Renal cortical epithelial cell (primary cell): ENCODE measurements around the gene TRPV6. TPM values are rescaled to one million over a fixed set of nuclear protein-coding genes. Genes with fewer than 3 reads are reported as not detected.

Experiments
- DNase-seq: peaks from one replicate; pipeline ENCODE4 v3.0.0-alpha.2; 2011; ENCODE audit warnings: low read depth
- total RNA-seq: library from RNA; depleted of rRNA; stranded (reverse); fragments of >200 nt; gene quantifications from 2 replicates; pipeline ENCODE4 v1.2.3, GENCODE V29; 2014

Gene TRPV6
- total RNA-seq, 1 donor from 2014 or later, result 0.05 TPM

DNA sequence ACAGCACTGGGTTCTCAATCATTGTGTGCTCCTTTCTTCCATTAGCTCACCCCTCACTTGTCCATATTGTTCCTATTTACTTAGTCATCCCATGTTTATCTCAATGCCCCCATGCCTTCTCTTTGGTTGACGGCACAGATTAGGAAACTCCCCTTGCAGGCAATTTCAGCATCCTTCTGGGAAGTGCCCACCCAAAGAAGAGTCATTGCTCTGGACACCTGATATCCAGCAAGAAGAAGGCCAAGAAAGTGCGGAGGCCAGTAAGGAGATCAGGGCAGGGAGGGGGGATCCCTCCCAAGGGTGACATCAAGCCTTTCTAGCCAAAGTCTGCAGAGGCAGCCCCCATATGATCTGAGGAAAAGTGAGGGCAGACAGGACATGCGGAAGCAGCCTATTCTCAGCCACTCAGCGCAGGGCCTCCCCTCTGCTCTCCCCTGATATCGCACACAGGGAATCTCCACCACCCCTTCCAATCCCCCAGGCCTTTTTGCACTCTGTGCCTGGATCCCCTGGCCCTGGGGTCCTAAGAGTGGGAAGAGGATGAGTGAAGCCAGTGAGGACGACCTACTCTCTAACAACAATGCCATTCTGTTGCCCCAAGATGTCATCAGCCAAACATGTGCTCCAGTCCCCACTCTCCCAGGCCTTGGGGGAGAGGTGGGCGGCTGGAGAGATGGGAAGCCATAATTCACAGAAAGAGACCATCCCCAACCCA lies 1.8 kb downstream of the TRPV6 start:
- DNase-seq, result no peak

DNA sequence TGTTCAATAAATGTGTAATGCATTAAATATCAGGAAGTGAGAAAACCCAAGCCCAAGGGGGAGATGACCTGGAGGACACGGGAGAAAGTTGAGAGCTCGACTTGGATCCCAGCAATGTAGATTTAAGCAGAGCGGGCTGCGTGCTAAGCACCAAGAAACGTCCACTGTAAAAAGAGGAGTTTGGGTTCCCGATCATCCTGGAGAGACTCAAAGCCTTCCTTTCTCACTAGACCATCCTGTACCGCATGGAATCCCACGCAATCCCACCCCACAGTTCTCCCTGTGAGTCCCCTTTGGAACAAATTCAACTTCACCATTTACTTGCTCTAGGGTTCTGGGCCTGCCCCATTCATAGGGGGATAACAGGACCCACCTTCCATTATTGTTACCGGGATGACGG lies 2.4 kb downstream of the TRPV6 start:
- no peak for DNase-seq

DNA sequence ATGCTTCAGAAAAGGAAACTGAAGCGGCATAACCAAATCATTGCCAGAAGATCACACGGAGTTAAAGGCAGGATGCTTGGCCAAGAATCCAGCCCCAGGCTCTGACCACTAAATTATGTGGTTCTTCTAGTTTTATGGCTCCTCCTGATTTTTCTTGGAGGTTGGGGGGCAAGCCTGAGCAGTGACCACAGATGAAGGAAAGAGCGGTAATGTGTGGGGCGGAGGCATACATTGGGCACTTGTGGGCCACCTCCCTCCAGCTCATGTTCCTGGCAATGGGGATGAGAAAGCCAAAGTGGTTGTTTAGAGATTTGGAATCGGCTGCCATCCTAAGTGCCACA lies 3.2 kb downstream of the TRPV6 start:
- DNase-seq, result no peak

DNA sequence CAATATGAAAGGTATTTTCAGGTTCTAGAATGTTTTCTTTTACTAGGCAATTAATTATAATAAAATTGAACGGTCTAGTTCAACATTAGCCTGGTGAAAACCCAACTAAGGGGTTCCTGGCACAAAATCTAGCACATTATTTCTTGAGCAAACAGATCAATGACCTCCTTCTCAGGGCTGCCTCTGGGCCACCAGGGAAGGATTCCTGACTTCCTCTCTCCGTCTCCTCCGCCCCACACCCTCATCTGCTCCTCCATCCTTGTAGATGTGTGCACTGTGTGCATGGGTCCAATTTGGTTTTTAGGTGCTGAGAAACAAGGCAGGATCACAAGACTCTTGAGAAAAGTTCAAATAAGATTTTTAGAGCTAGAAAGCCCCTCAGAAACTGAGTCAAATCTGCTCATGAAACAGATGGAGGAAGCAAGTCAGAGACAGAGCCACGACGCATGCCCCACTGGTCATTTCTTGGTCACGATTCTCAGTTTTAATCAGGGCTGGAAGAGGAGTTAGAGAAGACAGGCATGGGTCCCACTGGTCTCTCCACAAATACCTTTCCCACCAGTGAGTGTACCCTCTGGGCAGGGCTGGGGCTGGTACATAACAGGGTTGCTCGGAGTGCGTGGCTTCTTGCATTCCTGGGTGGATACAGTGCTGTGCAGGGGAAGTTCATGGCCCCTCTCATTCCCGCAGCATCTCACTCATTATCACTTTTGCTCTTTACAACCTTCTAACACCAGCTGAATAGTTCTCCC lies 3.8 kb downstream of the TRPV6 start:
- DNase-seq, result no peak

DNA sequence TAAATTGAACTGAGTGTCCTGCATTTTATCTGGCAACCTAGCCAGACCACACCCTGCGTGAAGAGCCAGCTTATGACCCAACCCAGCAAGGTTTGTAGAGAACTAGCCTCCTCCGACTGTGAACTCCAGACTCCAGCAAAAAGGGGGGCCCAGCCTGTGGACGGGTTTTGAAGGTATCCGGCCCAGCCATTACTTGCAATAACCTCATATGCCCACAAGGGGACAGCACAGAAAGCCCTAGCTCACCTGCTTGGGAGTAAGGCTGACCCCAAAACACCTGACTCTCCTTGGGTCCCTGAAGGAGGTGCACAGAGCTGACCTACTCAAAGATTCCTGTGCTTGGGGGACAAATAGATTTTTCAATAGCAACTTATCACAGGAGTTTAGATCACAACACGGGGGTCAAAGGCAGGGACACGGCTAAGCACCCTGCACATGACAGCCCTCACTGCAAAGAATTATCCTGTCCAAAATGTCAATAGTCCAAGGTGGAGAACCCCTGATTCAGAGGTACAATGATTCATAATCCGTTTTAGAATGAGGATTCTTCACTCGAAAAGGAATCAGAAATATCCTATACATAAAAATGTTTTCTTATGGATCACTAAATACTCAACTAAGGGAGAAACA lies 4.6 kb downstream of the TRPV6 start:
- peak; percentile 9 for DNase-seq

DNA sequence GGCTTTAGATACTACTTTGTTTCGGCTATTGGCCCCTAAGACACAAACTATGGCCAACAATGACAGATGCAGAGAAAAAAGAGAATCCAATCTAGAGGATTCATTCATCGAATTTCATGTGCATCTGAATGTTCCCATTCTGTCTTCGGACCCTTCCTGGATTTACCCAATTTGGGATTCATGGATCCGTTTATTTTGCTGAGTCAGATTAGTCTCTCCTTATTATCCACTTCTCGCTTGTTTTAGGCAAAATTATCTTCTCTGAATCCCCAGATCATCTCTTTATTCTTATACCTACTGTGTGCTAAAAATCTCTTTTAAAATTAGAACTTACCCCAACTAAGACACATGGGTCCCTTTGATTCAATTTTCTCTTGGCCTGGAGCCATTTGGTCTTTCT lies 6.5 kb downstream of the TRPV6 start:
- no peak for DNase-seq

DNA sequence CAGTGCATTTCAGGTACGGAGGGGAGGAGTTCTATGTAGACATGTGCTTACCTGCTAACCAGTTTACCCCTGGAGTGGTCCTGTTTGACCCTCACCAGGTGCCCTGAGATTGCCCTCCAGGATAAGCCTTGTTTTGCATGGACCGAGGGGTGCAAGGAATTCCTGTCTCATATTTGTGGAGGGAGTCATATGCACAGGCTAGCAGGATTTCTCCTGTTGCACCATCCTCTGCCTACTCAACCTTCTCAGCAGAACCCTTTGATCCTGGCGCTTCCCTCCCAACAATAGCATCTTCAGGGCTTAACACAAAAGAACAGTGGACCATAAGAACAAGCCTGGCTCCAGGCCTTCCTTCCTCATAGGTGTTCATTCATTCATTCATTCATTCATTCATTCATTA lies 7.2 kb downstream of the TRPV6 start:
- DNase-seq, result peak; percentile 6

DNA sequence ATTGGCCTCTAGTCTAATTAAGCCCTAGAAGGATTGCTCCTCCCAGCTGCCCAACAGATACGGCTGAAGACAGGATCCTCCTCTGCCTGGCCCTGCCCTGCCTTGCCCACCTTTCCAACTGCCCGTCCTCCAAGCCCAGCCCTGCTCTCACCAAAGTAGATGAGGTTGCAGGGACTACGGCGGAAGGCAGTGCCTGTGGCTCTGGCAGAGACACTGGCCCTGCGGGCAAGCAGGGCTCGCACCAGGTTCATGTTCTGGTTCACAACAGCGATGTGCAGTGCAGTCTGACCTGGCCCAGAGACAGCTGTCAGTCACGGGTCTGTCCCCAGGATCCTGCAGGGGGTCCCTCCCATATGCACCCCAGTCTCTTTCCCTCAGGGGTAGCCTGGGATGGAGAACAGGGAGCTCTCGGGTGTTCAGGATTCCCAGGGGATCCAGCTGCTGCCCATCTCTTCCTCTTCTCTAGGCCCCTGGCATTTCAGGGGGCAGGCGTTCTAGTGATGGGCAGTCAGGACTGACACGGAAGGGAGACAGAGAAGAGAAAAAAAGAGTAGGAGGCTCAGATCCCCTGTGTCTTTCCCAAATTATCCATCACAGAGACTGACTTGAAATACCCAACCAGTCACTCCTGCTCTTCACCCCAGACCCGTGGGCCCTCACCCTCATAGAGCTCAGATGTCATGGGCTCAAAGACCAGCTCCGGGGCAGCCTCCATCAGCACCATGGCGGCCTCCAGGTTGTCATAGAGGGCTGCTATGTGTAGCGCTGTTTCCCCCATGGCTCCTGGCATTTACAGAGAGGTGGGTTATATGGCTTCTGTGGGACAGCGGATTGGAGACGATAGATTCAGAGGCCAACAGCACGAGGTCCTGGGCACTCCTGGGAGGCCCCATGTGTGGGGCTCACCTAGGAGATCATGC lies 8.3 kb downstream of the TRPV6 start:
- DNase-seq, result no peak

DNA sequence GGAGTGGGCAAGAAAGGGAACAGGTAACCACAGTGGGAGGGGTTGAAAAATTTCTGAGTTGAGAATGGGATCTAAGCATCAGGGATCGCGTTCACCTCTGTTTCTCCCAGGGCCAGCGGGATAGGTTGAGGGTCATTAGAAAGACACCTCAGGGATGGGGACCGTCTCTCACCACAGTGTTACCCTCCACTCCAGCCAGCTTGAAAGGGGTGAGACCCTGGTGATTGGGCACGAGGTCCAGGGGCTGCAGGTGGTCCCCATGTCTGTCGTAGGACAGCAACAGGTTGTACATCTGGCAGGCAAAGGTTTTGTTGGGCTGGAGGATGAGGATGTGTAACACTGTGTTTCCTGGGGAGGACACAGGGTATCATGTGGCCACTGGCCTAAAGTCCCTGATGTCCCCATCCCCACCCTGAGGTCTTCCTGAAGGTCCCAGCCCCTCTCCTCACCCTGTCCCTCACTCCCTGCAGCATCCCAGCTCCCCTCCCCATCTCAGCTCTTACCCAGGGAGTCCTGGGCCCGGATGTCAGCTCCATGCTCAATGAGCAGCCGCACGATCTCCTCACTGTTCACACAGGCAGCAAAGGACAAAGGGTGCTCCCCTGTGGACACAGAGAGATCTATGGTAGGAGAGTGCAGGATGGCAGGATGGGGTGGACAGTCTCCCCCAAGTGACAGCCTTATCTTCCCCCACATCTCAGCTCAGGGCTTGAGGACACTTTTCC lies 9.1 kb downstream of the TRPV6 start:
- no peak for DNase-seq

DNA sequence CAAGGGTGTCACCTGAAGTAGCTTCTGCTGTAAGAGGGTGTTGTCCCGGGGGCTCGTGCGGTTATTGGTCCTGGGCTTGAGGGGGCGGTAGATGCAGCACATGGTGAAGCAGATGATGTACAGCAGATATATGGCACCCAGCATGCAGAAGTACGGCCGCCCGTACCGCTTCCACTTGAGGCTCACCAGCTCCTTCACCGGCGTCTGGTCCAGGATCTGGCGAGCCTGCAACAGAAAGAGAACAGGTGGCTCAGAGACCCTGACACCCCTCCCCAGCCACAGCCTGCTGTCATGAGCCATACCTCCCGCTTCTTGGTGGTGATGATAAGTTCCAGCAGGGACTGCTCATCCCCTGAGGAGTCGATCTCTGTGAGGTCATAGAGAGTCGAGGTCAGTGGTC lies 10.1 kb downstream of the TRPV6 start:
- no peak for DNase-seq

DNA sequence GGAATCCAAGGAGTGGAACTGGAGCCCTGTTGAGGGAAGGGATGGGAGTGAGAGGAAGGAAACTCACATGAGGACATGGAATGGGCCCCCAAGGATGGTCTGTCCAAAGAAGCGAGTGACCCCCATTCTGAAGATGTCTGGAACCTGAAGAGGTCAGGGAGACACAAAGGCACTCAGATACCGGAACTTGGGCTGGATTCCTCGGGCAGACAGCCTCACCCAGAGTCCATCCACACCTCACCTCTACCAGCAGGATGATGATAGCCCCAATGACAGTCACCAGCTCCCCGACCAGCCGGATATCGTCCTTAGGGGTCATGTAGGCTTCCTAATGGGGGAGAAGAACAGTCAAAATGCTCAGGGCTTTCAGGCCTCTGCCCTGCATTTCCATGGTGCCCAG lies 10.7 kb downstream of the TRPV6 start:
- DNase-seq, result no peak

DNA sequence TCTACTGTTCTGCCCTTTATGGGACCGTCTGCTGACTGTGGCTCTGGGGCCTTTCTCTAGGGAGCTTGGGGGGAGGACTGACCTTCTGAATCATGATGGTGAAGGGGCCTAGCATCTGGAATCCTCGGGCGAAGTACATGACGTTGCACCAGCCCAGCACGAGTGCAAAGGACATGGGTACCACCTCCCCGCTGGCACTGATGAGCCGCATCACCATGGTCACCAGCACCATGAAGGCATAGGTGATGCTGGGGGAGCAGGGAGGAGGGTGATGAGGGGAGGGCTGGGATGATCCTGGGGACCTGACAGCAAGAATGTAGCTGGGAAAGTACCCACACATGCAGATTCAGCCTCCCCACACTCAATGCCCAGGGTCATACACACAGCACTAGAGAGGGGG lies 11.1 kb downstream of the TRPV6 start:
- no peak for DNase-seq

DNA sequence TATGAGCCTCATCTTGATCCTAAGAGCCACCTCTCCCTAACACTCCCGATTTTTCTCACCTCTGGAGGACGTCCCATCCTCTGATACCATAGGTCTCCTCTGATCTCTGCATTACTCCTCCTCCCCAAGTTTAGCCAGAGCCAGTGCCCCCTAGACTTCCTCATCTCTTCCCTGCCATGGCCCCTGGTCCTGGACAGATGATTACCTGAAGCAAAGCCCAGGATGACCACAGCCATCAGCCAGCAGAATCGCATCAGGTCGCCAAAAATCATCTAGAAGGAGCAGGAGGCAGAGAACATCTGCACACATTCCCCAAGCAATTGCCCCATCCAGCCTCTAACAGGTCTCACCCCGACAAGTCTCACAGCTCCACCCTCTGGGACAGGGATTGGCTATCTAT lies 11.7 kb downstream of the TRPV6 start:
- no peak for DNase-seq

DNA sequence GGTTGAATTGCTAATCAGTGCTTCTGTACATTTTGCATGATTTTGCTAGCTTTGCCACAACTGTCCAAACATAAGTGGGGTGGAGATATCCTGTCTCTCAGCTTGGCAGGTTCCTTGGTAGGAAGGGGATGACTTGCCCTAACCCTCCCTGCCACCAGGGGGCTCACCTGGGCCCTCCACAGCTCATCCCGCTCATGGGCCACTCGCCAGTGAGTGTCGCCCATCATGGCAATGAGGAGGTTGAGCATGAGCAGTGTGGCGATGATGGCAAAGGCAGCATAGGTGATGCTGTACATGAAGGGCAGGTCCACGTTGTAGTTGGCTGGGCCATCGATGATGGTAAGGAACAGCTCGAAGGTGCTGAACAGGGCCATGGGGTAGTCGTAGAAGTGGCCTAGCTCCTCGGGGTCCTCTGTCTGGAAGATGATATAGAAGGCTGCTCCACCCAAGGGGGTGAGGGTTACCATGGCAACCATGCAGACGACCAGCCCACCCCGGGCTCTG lies 12.2 kb downstream of the TRPV6 start:
- DNase-seq, result no peak

DNA sequence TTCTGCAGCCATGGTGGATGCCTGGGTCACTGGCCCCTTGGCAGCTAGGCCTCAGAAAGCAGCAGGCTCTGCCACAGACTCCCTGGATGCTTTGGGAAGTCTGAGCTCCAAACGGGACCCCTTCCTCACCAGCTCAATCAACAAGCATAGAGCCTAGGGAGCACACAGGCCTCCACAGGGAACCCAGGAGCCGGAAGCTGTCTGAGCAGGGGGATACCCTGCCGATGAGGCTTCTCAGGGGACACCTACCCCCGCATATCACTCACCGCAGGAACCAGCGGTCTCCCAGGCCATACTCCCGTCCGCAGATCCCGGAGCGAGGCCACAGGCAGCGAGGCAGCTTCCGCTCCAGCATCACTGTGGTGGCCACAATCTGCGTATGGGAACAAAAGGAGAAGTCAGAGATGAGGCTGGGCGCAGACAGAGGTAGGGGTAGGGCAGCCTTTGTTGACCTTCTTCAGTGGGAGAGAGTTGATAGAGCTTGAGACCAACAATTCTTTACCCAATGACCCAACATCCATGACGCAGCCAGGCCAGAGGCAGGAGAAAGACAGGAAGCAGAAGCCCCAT lies 13.4 kb downstream of the TRPV6 start:
- DNase-seq, result no peak

DNA sequence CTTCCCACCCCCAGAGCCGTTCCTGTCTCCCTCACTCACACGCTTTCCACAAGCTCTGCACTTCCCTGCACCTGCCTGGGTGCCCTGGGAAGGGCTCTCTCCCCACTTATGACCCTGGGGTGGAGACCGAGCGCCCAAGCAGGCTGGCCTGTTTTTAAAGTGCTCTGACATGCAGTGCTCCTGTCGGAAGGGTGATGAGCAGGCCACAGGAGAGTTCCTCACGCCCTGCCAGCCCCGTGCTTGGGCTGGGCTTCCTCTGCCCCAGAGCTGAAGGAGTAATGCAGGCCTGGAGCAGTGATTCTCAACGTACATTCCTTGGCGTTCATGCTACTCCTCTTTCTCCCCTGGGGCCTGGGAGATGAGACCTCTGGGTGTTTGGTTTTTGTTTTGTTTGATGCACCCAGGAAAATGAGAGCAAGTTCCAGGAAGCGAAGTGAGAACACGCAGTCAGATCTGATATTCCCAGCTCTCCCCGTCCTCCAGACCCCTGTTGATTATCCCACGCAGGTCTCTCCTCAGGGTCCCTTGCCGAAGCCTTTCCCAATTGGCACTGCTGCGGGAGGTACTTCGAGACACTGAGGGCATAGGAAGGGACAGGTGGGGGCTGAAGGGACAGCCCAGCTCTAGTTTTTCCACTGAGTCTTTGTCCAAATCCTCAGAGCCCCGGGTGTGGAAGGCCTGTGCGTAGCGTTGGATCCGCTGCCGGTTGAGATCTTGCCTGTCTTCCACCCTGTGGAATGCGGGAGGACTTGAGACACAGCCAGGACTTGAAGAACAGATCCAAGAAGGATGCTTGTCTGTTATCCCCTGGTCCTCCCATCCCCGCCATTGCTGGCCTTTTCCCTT lies 14.1 kb downstream of the TRPV6 start:
- no peak for DNase-seq

DNA sequence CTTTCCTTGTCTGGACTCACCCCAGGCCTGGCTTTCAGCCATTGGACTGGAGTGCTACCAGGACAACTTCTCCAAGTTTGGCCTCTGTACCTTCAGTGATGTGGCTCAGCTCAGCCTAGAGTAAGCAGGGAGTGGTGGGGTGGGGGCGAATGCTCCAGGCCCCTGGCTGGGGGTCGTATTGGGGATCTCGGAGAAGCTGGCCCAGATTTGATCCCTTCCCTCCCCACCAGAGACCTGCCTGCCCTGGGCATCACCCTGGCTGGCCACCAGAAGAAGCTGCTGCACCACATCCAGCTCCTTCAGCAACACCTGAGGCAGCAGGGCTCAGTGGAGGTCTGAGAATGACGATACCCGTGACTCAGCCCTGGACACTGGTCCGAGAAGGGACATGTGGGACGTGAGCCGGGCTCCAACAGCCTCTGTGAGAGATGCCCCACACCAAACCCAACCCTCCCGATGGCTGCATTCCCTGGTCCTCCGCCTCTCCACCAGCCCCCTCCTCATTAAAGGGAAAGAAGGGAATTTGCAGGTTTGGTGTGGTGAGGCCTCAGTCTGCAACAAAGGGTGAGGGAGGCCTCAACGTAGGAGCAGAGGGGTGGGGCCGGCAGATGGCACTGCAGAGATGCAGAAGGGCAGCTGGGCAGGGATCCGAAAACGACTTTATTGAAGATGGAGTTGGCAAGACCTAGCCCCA lies 14.8 kb downstream of the TRPV6 start:
- no peak for DNase-seq

DNA sequence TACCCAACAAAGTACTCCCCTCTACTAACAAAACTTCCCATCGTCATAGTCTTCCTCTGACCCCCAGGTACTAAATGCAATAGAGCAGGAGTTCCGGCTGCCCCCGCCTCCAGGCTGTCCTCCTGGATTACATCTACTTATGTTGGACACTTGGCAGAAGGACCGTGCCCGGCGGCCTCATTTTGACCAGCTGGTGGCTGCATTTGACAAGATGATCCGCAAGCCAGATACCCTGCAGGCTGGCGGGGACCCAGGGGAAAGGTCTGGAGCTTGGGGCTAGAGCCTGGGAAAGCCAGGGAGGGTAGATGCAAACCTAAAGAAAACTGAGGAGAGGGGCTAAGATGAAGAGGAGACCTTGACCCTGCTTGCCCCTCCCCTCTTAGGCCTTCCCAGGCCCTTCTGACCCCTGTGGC lies 15.4 kb downstream of the TRPV6 start:
- DNase-seq, result no peak

DNA sequence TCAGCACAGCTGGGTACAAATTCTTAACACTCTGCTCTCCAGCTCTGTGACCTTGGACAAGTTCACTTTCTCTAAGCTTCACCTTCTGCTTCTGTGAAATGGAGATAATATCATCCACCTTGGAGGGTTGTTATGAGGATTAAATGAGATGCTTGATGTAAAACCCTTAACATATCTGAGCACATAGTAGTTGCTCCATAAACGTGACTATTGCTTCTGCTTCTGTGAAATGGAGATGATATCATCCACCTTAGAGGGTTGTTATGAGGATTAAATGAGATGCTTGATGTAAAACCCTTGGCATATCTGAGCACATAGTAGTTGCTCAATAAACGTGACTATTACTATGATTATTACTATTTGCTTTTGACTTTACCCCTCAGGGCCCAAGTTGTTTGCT lies 16.1 kb downstream of the TRPV6 start:
- no peak for DNase-seq
